ENCODE data around the gene SPPL2C.

Gene SPPL2C, protein sequence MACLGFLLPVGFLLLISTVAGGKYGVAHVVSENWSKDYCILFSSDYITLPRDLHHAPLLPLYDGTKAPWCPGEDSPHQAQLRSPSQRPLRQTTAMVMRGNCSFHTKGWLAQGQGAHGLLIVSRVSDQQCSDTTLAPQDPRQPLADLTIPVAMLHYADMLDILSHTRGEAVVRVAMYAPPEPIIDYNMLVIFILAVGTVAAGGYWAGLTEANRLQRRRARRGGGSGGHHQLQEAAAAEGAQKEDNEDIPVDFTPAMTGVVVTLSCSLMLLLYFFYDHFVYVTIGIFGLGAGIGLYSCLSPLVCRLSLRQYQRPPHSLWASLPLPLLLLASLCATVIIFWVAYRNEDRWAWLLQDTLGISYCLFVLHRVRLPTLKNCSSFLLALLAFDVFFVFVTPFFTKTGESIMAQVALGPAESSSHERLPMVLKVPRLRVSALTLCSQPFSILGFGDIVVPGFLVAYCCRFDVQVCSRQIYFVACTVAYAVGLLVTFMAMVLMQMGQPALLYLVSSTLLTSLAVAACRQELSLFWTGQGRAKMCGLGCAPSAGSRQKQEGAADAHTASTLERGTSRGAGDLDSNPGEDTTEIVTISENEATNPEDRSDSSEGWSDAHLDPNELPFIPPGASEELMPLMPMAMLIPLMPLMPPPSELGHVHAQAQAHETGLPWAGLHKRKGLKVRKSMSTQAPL

DNA sequence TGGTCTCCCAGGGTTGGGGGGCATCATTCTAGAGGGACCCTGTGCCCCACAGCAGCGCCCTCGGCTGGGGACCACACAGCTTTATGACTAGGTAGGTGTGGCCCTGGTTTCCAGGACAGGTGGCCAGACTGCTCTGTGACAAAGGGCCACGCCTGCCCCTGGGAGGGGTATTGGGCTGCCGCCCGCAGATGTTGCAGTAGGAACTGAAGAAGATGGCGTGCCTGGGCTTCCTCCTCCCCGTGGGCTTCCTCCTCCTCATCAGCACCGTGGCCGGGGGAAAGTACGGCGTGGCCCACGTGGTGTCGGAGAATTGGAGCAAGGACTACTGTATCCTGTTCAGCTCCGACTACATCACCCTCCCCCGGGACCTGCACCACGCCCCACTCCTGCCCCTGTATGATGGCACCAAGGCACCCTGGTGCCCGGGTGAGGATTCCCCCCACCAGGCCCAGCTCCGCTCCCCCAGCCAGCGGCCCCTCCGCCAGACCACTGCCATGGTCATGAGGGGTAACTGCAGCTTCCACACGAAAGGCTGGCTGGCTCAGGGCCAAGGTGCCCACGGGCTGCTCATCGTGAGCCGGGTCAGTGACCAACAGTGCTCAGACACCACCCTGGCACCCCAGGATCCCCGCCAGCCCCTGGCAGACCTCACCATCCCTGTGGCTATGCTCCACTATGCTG lies at the start of gene SPPL2C:
TSS of gene SPPL2C (plus strand) at position 187 of the 681 bp plus-strand sequence. CDS start at position 213, 26 bp downstream.
- Mint-ChIP-seq H3K4me3 (no peak within 1 kb of the TSS), H3K36me3 (ENCODE audit: low read depth) (no peaks in the 10 kb centered on the region), H3K9me3 (no peaks in the 10 kb centered on the region), H3K27ac (no peak within 1 kb of the TSS), H3K4me1 (ENCODE audit: low read depth) (no peaks in the 10 kb centered on the region), H3K27me3 (ENCODE audit: low read depth) (no peaks in the 10 kb centered on the region)
- no peak for DNase-seq (ENCODE audit: low spot score)

DNA sequence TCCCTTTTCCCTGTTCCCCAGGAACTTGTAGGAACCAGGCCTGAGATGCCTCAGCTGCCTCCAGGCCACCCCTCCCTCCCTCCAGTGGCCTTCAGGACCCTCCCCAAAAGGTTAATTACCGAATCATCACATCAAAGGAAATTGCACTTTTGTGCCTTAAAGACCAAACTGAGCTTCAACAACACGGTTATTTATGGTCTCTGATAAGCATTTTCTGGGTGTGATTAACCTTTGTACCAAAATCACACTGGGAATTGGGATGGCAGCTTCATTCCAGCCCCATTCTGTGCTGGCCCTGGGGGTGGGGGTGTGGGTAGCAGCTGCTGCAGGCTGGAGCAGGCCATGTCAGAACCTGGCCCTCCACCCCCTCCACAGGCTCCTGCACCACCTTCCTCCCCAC lies 43.9 kb upstream of the SPPL2C start:
- DNase-seq (ENCODE audit: low spot score), result no peak
- Mint-ChIP-seq H3K4me3 (no peak overlapping the region), H3K27ac (no peak overlapping the region), H3K27me3 (ENCODE audit: low read depth) (peaks cover 14% of the 10 kb centered on the region), H3K9me3 (no peaks in the 10 kb centered on the region), H3K4me1 (ENCODE audit: low read depth) (no peaks in the 10 kb centered on the region), H3K36me3 (ENCODE audit: low read depth) (no peaks in the 10 kb centered on the region)

DNA sequence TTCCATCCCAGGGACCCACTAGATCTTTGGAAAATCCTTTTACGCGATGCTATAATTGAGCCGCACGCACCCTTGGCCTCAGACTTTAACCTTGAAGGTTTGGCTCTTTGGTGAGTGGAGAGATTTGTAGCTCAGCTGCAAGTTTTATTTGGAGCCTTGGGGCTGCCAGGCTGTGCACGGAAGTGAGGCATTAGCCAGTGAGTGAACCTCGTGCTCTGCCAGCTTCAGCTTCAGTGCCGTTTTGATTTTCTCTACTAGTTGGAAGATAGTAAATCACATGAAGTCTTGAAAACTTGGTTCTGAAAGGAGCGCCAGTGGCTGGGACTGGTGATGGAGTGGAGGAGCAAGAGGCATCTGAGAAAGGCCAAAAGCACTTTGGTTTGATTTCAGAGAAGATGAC lies 43.3 kb upstream of the SPPL2C start:
- Mint-ChIP-seq H3K4me1 (ENCODE audit: low read depth) (no peaks in the 10 kb centered on the region), H3K27me3 (ENCODE audit: low read depth) (peaks cover 13% of the 10 kb centered on the region), H3K9me3 (no peaks in the 10 kb centered on the region), H3K27ac (no peak overlapping the region), H3K36me3 (ENCODE audit: low read depth) (no peaks in the 10 kb centered on the region), H3K4me3 (no peak overlapping the region)
- DNase-seq (ENCODE audit: low spot score), result no peak

DNA sequence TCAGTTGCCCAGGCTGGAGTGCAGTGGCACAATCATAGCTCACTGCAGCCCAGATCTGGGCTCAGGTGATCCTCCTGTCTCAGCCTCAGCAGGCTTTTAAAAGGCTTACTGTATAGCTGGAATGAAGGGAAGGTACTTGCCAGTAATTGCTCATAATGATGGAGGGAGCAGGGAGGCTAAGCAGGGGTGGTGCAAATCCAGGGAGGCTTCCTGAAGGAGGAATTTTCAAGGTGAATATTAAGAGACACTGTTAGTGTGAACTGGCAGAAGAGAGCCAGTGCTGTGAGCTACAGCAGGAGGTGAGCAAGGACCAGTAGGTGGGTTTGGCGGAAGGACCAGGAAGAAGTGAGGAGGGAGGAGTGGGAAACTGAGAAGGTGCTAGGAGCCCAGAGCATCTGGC lies 35.8 kb upstream of the SPPL2C start:
- no peaks in the 10 kb centered on the region for H3K4me1 Mint-ChIP-seq (ENCODE audit: low read depth)
- DNase-seq (ENCODE audit: low spot score), result no peak
- H3K4me3 Mint-ChIP-seq, result no peak overlapping the region
- H3K36me3 Mint-ChIP-seq (ENCODE audit: low read depth), result no peaks in the 10 kb centered on the region
- no peaks in the 10 kb centered on the region for H3K9me3 Mint-ChIP-seq
- H3K27me3 Mint-ChIP-seq (ENCODE audit: low read depth), result peaks cover 3% of the 10 kb centered on the region
- no peak overlapping the region for H3K27ac Mint-ChIP-seq

DNA sequence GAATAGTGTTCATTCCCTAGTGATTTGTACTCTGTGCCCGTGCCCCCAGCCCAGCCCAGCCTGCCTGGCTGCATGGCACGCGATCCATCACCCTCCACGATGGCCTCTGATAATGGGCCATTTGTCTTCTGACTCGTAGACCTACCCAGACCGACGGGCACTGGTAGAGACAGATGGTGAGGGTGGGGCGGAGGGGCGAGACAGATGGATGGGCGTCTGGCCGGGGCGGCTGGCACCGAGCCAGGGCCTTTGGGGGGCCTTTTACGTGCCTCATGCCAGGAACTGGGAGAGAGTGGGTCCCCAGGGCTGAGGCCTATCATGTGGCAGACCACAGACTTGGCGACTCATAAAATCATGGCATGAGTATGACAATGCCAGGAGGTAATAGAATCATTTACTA lies 35.2 kb upstream of the SPPL2C start:
- H3K9me3 Mint-ChIP-seq, result no peaks in the 10 kb centered on the region
- no peaks in the 10 kb centered on the region for H3K36me3 Mint-ChIP-seq (ENCODE audit: low read depth)
- no peak for DNase-seq (ENCODE audit: low spot score)
- no peak overlapping the region for H3K27ac Mint-ChIP-seq
- peaks cover 3% of the 10 kb centered on the region for H3K27me3 Mint-ChIP-seq (ENCODE audit: low read depth)
- H3K4me3 Mint-ChIP-seq, result no peak overlapping the region
- H3K4me1 Mint-ChIP-seq (ENCODE audit: low read depth), result no peaks in the 10 kb centered on the region

DNA sequence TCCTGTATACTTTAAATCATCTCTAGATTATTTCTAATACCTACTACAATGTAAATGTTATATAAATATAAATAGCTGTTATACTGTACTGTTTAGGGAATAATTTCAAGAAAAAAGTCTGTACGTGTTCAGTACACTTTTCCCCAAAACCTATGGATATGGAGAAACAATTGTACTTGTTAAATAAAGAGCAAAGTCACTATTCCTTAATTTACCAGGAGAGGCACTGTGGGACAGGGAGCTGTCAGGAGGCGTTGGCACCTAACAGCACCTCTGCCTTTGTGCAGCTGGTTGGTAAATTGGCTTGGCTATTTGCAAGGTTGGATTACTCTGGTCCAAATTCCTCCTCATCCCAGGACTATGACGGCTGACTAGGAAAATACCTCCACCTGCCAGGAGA lies 32.6 kb upstream of the SPPL2C start:
- DNase-seq (ENCODE audit: low spot score), result no peak
- Mint-ChIP-seq H3K4me1 (ENCODE audit: low read depth) (no peaks in the 10 kb centered on the region), H3K9me3 (no peaks in the 10 kb centered on the region), H3K27ac (no peak overlapping the region), H3K36me3 (ENCODE audit: low read depth) (no peaks in the 10 kb centered on the region), H3K4me3 (no peak overlapping the region), H3K27me3 (ENCODE audit: low read depth) (peaks cover 3% of the 10 kb centered on the region)

DNA sequence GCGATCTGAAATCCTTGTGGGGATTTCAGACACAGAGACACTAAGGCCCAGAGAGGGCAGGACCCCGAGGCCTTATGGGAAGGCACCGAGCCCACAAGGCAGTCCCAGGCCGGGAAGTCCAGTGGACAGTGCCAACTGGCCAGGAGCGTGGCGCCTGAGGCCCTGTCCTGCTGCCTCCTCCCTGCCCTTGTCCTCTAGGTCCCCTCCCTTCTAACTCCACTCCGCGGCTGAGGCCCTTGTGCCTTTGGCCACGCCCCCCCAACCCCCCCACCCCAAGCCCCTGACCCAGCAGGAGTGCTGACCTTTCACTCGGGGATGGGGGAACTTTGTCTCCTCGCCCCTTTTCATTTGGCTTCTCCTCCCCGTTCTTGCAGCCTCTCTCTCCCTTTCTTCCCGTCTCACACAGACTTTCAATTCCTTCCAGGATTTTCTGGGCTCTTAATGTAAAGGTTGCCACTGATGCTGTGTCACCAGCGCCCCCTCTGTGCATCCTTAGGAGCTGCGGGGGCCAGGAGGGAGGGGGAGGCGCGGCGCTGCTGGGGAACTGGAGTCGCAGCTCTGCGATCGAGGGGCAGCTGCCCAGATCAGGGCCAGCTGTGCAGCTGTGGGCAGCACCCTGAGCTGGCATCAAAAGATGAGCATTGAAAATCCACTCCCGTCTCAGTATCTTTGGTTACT lies 31.5 kb upstream of the SPPL2C start:
- no peaks in the 10 kb centered on the region for H3K36me3 Mint-ChIP-seq (ENCODE audit: low read depth)
- peaks cover 3% of the 10 kb centered on the region for H3K27me3 Mint-ChIP-seq (ENCODE audit: low read depth)
- H3K9me3 Mint-ChIP-seq, result no peaks in the 10 kb centered on the region
- no peak overlapping the region for H3K27ac Mint-ChIP-seq
- H3K4me1 Mint-ChIP-seq (ENCODE audit: low read depth), result no peaks in the 10 kb centered on the region
- H3K4me3 Mint-ChIP-seq, result no peak overlapping the region
- no peak for DNase-seq (ENCODE audit: low spot score)

DNA sequence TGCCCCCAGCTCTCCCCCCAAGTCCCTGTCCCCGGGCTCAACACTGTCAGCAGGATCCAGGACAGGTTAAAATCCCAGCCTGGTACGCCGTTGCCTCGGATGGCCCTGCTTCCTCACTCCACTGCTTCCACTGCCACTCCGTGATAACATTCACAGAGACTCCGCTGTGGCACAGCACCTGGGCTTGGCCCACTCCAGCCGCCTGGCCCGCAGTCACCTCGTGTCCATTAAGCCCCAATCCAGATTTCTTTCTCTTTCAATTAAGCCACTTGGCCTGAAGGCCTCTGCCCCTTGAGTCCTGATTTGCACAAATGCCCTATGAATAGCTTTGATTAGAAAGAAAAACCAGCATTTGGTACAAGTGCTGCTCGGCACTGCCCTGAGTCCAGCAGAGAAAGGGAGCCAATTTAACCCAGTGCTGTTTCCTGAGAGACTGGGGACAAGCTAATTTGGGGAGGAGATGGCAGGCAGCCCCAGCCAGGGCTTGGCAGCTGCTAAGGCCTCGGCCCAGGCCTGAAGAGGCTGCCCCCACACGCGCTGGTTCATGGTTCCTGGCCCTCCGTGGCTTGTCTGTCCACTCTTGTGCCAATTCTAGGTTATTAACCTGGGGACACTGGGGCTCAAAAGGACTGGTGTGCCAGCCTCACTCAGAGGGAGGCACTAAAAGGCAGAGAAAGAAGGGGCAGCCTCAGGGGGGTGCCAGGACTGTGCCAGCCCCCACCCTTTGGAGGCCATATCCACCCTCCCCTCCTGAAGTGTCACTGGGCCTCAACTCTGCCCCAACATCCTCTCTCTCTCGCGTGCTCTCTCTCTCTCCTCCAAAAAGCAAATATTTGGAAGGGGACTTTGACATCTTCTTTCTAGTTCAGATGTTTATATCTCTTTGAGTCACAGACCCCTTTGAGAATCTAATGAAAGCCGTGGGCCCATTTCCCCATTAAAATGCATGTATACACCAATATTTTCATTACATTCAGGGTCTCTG lies 29.8 kb upstream of the SPPL2C start:
- DNase-seq (ENCODE audit: low spot score), result no peak
- Mint-ChIP-seq H3K36me3 (ENCODE audit: low read depth) (no peaks in the 10 kb centered on the region), H3K27ac (no peak overlapping the region), H3K4me3 (no peak overlapping the region), H3K27me3 (ENCODE audit: low read depth) (peaks cover 3% of the 10 kb centered on the region), H3K9me3 (no peaks in the 10 kb centered on the region), H3K4me1 (ENCODE audit: low read depth) (no peaks in the 10 kb centered on the region)

DNA sequence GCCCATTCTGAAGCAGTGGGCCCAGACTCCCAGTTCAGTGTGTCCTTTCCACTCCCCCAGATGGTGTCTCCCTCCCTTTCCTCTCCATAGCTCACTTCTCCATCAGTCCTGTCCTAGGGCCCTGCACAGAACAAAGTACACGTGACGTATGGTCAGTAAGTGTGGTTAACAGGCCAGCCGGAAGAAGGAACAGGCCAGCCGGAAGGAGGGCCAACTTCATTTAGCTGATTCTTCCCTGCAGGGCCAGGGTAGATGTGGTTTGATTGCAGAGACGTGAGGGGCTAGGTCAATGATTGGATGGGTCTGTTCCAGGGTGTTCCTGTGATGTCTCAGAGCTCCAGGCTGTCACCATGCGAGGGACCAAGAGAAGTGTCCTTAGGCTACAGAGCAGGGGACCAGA lies 28.9 kb upstream of the SPPL2C start:
- Mint-ChIP-seq H3K4me3 (no peak overlapping the region), H3K27ac (no peak overlapping the region), H3K27me3 (ENCODE audit: low read depth) (peaks cover 3% of the 10 kb centered on the region), H3K36me3 (ENCODE audit: low read depth) (no peaks in the 10 kb centered on the region), H3K9me3 (no peaks in the 10 kb centered on the region), H3K4me1 (ENCODE audit: low read depth) (no peaks in the 10 kb centered on the region)
- DNase-seq (ENCODE audit: low spot score), result no peak

DNA sequence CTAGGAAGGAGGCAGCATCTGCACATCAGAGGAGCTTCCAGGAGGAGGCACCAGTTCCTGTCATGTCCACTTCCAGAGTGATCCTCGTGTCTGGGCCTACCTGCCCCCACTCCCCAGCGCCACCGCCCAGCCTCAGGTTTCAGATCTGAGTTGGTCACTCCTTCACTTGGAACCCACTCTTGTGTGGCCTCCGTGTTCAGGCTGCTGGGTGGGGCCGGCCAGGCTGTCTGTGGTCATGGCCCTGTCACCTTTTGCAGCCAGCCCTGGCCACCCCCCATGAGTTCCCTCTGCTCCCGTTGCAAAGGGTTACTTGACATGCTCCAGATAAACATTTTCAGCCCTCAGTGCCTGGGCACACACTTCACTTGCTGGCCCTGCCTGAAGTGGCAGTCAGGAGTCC lies 26.6 kb upstream of the SPPL2C start:
- Mint-ChIP-seq H3K4me3 (no peak overlapping the region), H3K27me3 (ENCODE audit: low read depth) (no peaks in the 10 kb centered on the region), H3K4me1 (ENCODE audit: low read depth) (no peaks in the 10 kb centered on the region), H3K36me3 (ENCODE audit: low read depth) (no peaks in the 10 kb centered on the region), H3K9me3 (no peaks in the 10 kb centered on the region), H3K27ac (no peak overlapping the region)
- no peak for DNase-seq (ENCODE audit: low spot score)

DNA sequence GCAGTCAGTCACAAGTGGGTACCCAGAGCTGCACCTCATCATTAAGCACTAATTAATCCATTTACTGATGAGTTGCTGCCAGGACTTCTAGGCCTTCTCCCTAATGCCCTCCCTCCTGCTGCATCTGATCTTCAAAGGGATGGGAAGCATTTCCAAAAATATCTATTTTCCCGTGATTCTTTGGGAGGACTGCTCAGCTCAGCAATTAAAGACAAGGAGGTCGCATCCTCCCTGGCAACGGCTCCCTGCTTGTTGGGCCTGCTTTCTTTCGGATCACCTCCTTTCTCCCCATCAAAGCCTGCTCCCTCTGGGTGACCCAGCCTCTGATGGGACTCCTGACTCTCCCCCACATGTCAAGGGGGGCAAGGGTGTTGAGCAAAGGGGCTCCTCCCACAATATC lies 26.0 kb upstream of the SPPL2C start:
- DNase-seq (ENCODE audit: low spot score), result no peak
- no peaks in the 10 kb centered on the region for H3K27me3 Mint-ChIP-seq (ENCODE audit: low read depth)
- H3K27ac Mint-ChIP-seq, result no peak overlapping the region
- H3K9me3 Mint-ChIP-seq, result no peaks in the 10 kb centered on the region
- H3K36me3 Mint-ChIP-seq (ENCODE audit: low read depth), result no peaks in the 10 kb centered on the region
- H3K4me3 Mint-ChIP-seq, result no peak overlapping the region
- H3K4me1 Mint-ChIP-seq (ENCODE audit: low read depth), result peaks cover under 1% of the 10 kb centered on the region

DNA sequence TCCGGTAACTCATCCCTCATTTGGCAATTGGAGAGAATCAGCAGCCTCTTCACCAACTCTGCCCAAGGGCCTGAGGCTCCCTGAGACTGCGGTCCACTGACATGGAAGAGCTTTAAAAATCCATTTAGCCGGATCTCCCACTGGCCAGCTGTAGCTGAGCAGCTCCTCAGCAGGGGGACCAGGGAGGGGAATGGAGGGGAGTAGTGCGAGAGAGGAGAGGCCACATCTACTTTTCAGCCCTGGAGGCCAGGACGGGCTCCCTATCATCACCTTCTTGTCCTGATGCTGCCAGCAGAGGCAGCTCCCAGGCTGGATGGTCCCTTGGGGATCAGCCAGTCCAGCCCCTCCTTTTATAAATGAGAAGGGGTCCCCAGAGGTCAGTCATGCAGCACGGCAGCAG lies 25.0 kb upstream of the SPPL2C start:
- Mint-ChIP-seq H3K9me3 (no peaks in the 10 kb centered on the region), H3K4me3 (no peak overlapping the region), H3K4me1 (ENCODE audit: low read depth) (peaks cover 2% of the 10 kb centered on the region), H3K27ac (no peak overlapping the region), H3K36me3 (ENCODE audit: low read depth) (no peaks in the 10 kb centered on the region), H3K27me3 (ENCODE audit: low read depth) (no peaks in the 10 kb centered on the region)
- no peak for DNase-seq (ENCODE audit: low spot score)

All from T-helper 2 cell treated with Interferon-gamma antibody and Interleukin-4, amounts not matched to agents 5 μg/mL and 100 μg/mL, for 36 hours (primary cell).